HFF-Myc (cell line): ENCODE results near the gene PRSS21.

ENCODE experiments used
- DNase-seq: peaks from one replicate; pipeline ENCODE4 v3.0.0-alpha.2; 2011; ENCODE audit warnings: low read depth; ENCODE audit errors: extremely low read depth
- H3K4me3 ChIP-seq: replicated peaks from 2 replicates; pipeline ENCODE4 v1.5.1; 2011; ENCODE audit warnings: low read depth, mild to moderate bottlenecking, control low read depth, low read length
- CTCF ChIP-seq: IDR thresholded peaks from 2 replicates; pipeline ENCODE4 v1.5.1; 2012; ENCODE audit warnings: mild to moderate bottlenecking, low read depth, low read length, control low read depth; ENCODE audit errors: missing control alignments

PRSS21 gene

GRCh38 chr16:2825049-2825742, 8.2 kb downstream of the PRSS21 start:
- H3K4me3 ChIP-seq, result no peak overlapping the region
- DNase-seq, result no peak
- no peak for TF ChIP-seq CTCF

GRCh38 chr16:2825906-2826305, 8.9 kb downstream of the PRSS21 start:
- no peak for TF ChIP-seq CTCF
- no peak for DNase-seq
- H3K4me3 ChIP-seq, result no peak overlapping the region

- TF ChIP-seq CTCF, result no peak
- DNase-seq, result no peak
- no peak overlapping the region for H3K4me3 ChIP-seq
These were observed 9.7 kb downstream of the PRSS21 start for GRCh38 chr16:2826591-2827373.

GRCh38 chr16:2827374-2827791, 10.3 kb downstream of the PRSS21 start:
- H3K4me3 ChIP-seq, result no peak overlapping the region
- no peak for TF ChIP-seq CTCF
- no peak for DNase-seq

GRCh38 chr16:2827831-2828520, 10.9 kb downstream of the PRSS21 start:
- DNase-seq, result no peak

GRCh38 chr16:2828521-2828840, 11.4 kb downstream of the PRSS21 start:
- TF ChIP-seq CTCF, result no peak
- no peak for DNase-seq
- H3K4me3 ChIP-seq, result no peak overlapping the region

More at GRCh38 chr16:2827831-2828520, 10.9 kb downstream of the PRSS21 start:
- H3K4me3 ChIP-seq, result no peak overlapping the region
- no peak for TF ChIP-seq CTCF
